Measurements from ENCODE around the gene NPPB. TPM values are rescaled to one million over a fixed set of nuclear protein-coding genes. Genes with fewer than 3 reads are reported as not detected.

The NPPB gene
- total and polyA plus RNA-seq, 8 donors, result not detected

DNA sequence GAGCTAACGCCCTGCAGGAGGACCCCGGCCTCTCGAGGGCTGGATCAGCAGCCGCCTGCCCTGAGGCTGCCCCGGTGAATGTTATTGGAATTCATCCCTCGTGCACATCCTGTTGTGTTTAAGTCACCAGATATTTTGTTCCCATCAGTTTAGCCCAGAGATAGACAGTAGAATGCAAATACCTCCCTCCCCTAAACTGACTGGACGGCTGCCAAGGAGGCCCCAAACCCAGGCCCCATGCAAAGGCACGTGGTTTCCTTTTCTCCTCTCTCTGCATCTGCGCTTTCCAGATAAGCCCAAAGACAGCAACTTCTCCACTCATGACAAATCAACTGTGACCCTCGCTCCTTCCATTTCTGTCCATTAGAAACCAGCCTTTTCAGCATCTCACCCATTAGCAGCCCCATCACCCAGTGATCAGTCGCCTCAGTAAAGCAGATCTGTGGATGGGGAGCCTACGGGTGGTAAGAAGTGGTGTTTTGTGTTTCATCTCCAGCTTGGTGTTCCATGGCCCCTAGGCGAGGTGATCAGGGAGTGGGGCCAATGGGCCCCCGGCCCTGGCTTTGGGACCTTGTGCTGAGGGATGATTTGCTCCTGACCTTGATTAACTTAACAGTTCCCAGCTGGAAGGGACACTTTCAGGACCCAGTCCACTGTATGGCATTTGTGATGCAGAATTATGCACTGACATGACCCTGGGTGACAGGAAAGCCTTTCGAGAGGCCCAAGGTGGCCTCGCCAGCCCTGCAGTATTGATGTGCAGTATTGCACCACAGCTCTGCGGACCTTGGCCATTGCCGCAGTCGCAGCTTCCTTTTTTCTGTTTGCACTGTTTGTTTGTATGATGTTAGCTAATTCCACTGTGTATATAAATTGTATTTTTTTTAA lies 16.3 kb downstream of the NPPB start:
- H3K9me3 ChIP-seq, result no peaks in the 10 kb centered on the region
- H3K4me3 ChIP-seq, result no peak overlapping the region
- ATAC-seq, result no peak
- peaks cover 0 to 28% of the 10 kb centered on the region in 2 donors for H3K4me1 ChIP-seq
- H3K36me3 ChIP-seq, result peaks cover 0 to 93% of the 10 kb centered on the region in 2 donors
- TF ChIP-seq, protein P1, sequence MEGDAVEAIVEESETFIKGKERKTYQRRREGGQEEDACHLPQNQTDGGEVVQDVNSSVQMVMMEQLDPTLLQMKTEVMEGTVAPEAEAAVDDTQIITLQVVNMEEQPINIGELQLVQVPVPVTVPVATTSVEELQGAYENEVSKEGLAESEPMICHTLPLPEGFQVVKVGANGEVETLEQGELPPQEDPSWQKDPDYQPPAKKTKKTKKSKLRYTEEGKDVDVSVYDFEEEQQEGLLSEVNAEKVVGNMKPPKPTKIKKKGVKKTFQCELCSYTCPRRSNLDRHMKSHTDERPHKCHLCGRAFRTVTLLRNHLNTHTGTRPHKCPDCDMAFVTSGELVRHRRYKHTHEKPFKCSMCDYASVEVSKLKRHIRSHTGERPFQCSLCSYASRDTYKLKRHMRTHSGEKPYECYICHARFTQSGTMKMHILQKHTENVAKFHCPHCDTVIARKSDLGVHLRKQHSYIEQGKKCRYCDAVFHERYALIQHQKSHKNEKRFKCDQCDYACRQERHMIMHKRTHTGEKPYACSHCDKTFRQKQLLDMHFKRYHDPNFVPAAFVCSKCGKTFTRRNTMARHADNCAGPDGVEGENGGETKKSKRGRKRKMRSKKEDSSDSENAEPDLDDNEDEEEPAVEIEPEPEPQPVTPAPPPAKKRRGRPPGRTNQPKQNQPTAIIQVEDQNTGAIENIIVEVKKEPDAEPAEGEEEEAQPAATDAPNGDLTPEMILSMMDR (IDR thresholded peaks at IDR 0.05), result no peak
- intact Hi-C loops (cut with DNase I), result loop anchor here (10.0 kb wide), 2 partner anchors 52 to 132 kb away; no protein-coding TSS in a partner anchor
- no peak overlapping the region for H3K27ac ChIP-seq
- H3K27me3 ChIP-seq, result no peaks in the 10 kb centered on the region
- peak in 2 of 4 donors; percentile 30 to 49 for DNase-seq

DNA sequence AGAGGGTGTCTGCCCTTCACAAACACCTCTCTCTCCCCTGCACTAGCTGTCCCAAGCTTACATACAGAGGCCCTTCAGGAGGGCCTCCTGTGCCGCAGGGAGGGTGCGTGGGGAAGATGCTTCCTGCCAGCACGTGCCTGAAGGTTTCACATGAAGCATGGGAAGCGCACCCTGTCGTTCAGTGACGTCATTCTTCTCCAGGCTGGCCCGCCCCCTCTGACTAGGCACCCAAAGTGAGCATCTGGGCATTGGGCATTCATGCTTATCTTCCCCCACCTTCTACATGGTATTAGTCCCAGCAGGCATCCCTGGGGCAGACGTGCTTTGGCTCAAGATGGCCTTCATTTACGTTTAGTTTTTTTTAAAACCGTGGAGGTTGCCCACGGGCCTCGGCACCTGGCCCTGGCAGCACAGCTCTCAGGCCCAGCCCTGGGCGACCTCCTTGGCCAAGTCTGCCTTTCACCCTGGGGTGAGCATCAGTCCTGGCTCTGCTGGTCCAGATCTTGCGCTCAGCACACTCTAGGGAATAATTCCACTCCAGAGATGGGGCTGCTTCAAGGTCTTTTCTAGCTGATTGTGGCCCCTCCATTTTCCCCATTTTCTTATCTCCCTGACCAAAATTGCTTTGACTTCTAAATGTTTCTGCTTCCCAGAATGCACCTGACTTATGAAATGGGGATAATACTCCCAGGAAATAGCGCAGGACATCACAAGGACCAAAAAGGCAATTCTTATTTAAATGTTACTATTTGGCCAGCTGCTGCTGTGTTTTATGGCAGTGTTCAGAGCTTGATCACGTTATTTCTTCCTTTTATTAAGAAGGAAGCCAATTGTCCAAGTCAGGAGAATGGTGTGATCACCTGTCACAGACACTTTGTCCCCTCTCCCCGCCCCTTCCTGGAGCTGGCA lies 17.2 kb downstream of the NPPB start:
- Histone ChIP-seq H3K27me3 (no peaks in the 10 kb centered on the region), H3K4me3 (no peak overlapping the region), H3K9me3 (no peaks in the 10 kb centered on the region), H3K36me3 (peaks cover 0 to 93% of the 10 kb centered on the region in 2 donors), H3K27ac (no peak overlapping the region), H3K4me1 (peaks cover 0 to 28% of the 10 kb centered on the region in 2 donors)
- DNase-seq (no peak), ATAC-seq (no peak)
- TF ChIP-seq, protein P1 (IDR thresholded peaks at IDR 0.05), result no peak
- intact Hi-C loops (cut with DNase I), result loop anchor here (10.0 kb wide), 2 partner anchors 53 to 133 kb away; no protein-coding TSS in a partner anchor

DNA sequence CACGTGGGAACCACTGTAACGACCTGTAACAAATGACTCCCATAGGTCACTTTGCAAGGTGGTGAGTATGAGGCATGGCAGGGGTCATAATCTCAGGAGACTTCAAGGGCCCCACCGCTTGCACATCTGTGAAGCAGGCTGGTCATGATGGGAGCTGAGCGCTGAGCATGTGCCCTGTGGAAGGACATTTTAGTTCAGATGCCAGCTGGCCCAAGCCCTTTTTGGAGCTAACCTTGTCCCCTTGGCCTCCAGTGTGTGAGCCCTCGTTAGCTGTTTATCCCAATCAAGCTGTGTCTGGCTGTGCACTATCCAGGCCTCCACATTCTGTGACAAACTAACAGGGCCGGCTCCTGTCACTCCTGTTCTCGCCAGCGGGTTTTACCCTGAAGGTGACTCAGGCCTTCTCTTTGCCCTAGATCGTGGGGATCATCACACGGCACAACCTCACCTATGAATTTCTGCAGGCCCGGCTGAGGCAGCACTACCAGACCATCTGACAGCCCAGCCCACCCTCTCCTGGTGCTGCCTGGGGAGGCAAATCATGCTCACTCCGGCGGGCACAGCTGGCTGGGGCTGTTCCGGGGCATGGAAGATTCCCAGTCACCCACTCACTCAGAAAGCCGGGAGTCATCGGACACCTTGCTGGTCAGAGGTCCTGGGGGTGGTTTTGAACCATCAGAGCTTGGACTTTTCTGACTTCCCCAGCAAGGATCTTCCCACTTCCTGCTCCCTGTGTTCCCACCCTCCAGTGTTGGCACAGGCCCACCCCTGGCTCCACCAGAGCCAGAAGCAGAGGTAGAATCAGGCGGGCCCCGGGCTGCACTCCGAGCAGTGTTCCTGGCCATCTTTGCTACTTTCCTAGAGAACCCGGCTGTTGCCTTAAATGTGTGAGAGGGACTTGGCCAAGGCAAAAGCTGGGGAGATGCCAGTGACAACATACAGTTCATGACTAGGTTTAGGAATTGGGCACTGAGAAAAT lies 18.7 kb downstream of the NPPB start:
- Histone ChIP-seq H3K4me3 (no peak overlapping the region), H3K4me1 (peaks cover 0 to 28% of the 10 kb centered on the region in 2 donors), H3K9me3 (no peaks in the 10 kb centered on the region), H3K27me3 (no peaks in the 10 kb centered on the region), H3K36me3 (peaks cover 0 to 95% of the 10 kb centered on the region in 2 donors), H3K27ac (no peak overlapping the region)
- TF ChIP-seq, protein P1 (IDR thresholded peaks at IDR 0.05), result no peak
- intact Hi-C loops (cut with DNase I), result loop anchor here (5.0 to 10.0 kb wide), 3 partner anchors 52 to 135 kb away; no protein-coding TSS in a partner anchor
- DNase-seq, result no peak
- no peak for ATAC-seq

DNA sequence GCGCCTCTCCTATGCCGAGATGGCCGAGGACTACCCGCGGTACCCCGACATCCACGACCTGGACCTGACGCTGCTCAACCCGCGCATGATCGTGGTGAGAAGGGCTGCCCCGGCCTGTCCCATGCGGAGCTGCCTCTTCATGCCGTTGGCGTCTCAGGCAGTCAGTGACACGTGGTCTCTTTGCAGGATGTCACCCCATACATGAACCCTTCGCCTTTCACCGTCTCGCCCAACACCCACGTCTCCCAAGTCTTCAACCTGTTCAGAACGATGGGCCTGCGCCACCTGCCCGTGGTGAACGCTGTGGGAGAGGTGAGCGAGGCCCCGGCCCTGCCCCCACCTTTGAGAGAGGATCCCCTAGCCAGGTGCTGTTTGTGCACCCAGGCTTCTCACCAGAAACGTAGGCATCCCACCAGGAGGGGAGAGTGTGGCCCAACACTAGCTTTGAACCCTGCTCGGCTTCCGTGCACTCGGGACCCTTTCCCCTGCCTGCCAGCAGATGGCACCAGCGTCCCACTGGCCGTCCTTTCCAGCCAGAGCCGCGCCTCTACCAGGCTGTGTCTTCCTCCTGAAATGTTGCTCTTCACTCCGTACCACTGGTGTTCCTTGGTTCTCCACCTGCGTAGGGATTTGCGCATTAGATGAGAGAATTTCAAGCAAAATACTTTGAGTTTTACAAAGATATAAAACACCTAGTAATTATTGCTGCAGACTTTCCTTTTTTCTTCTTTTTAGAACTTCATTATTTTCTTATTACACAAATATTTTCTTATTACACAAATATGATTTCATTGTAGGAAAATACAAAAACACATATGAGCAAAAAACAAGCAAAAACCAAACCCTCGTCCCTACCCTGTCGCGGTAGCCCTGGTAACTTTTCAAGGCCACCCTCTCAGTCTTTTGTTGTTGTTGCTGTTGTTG lies 20.1 kb downstream of the NPPB start:
- Histone ChIP-seq H3K36me3 (peaks cover 0 to 95% of the 10 kb centered on the region in 2 donors), H3K4me1 (peaks cover 0 to 26% of the 10 kb centered on the region in 2 donors), H3K27ac (no peak overlapping the region), H3K27me3 (no peaks in the 10 kb centered on the region), H3K9me3 (no peaks in the 10 kb centered on the region), H3K4me3 (no peak overlapping the region)
- DNase-seq (peak; percentile 43 to 94 (median 76)), ATAC-seq (peak; percentile 90)
- TF ChIP-seq, protein P1 (IDR thresholded peaks at IDR 0.05), result peak; percentile 90 to 94
- intact Hi-C loops (cut with DNase I), result loop anchor here in 1 of 2 donors (5.0 kb wide), 1 partner anchor 54 kb away; no protein-coding TSS in a partner anchor
